Activated naive CD4-positive, alpha-beta T cell treated with anti-CD3 and anti-CD28 coated beads for 36 hours (primary cell): Measurements from ENCODE around the gene NDC1. TPM values are rescaled to one million over a fixed set of nuclear protein-coding genes. Genes with fewer than 3 reads are reported as not detected.
A peak's percentile ranks its signal among the peaks of the same experiment; 100 is the strongest.
"Not testable (repeated sequence)": the region's sequence is repeated elsewhere in the genome, so short reads cannot be mapped to it uniquely, and the experiment has no call there.

Experiments
- CTCF ChIA-PET: fragments of 350-600 bp; sonication (Branson Sonifier 250); formaldehyde crosslinking; loops from one replicate; lab custom pipeline; 2021; ENCODE audit warnings: antibody characterized with exemption; lab: Charles Lee
- DNase-seq: peaks from one replicate; pipeline ENCODE4 v3.0.0-alpha.2; 2020
- H3K27ac Mint-ChIP-seq: one replicate; pipeline ENCODE4 v1.8.0; 2021; ENCODE audit warnings: mild to moderate bottlenecking, mixed read lengths
- H3K27me3 Mint-ChIP-seq: one replicate; pipeline ENCODE4 v1.8.0; 2021; ENCODE audit warnings: low read depth, mixed read lengths
- H3K36me3 Mint-ChIP-seq: one replicate; pipeline ENCODE4 v1.8.0; 2021; ENCODE audit warnings: low read depth, mixed read lengths
- H3K4me1 Mint-ChIP-seq: one replicate; pipeline ENCODE4 v1.8.0; 2021; ENCODE audit warnings: low read depth, mixed read lengths
- H3K4me3 Mint-ChIP-seq: one replicate; pipeline ENCODE4 v1.8.0; 2021; ENCODE audit warnings: mild to moderate bottlenecking, moderate library complexity, mixed read lengths
- H3K9me3 Mint-ChIP-seq: one replicate; pipeline ENCODE4 v1.8.0; 2021; ENCODE audit warnings: mixed read lengths
- intact Hi-C: fragments of 100-400 bp; cut with micrococcal nuclease; formaldehyde crosslinking; loops from one replicate; pipeline ENCODE4 v1.15.1; 2023
- total RNA-seq, 2 experiments: library from RNA; stranded (reverse); gene quantifications; one replicate each; pipeline ENCODE4 v1.2.3, GENCODE V29; 2021

NDC1 gene
- total RNA-seq, result 10 to 100 TPM; 25.9 to 27.9 TPM

GRCh38 chr1:53837924-53838653 lies at the start of gene NDC1:
Gene NDC1, minus strand, starts transcription at chr1:53838296. Its CDS starts 35 bp downstream, at chr1:53838261.
- Mint-ChIP-seq H3K27ac (peak within 1 kb of the TSS; percentile 96), H3K9me3 (no peaks in the 10 kb centered on the region), H3K4me1 (peaks cover 27% of the 10 kb centered on the region), H3K36me3 (peaks cover 11% of the 10 kb centered on the region), H3K27me3 (no peaks in the 10 kb centered on the region), H3K4me3 (peak within 1 kb of the TSS; percentile 100)
- intact Hi-C loops, result loop anchor here (1.0 to 2.0 kb wide), 7 partner anchors 52 to 961 kb away; partner anchors contain the start of genes LRRC42, SSBP3, TCEANC2 and TMEM59
- DNase-seq, result peak; percentile 92
- CTCF ChIA-PET, result interaction anchor here (0.6 to 1.6 kb wide), 3 partner anchors 22 to 122 kb away, joined by 3 to 5 read pairs (median 4); no protein-coding TSS in a partner anchor

- peaks cover 30% of the 10 kb centered on the region for H3K36me3 Mint-ChIP-seq
- peaks cover 17% of the 10 kb centered on the region for H3K4me1 Mint-ChIP-seq
- H3K9me3 Mint-ChIP-seq, H3K27ac Mint-ChIP-seq, DNase-seq, H3K27me3 Mint-ChIP-seq, H3K4me3 Mint-ChIP-seq: not testable (repeated sequence)
- CTCF ChIA-PET, result interaction anchor here (0.9 to 2.4 kb wide), 2 partner anchors 64 to 76 kb away, joined by 6 to 7 read pairs; no protein-coding TSS in a partner anchor
- intact Hi-C loops, result loop anchor here (10.0 kb wide), 1 partner anchor 521 kb away; the partner anchor contains the start of gene SSBP3
Measured at GRCh38 chr1:53883600-53883999, 45.5 kb upstream of the NDC1 start.

- H3K4me3 Mint-ChIP-seq, H3K27ac Mint-ChIP-seq, H3K4me1 Mint-ChIP-seq, DNase-seq, H3K27me3 Mint-ChIP-seq, H3K9me3 Mint-ChIP-seq: not testable (repeated sequence)
- CTCF ChIA-PET, result interaction anchor here (2.4 to 4.6 kb wide), 2 partner anchors 66 to 77 kb away, joined by 7 to 27 read pairs; no protein-coding TSS in a partner anchor
- intact Hi-C loops, result loop anchor here (10.0 kb wide), 1 partner anchor 523 kb away; the partner anchor contains the start of gene SSBP3
- H3K36me3 Mint-ChIP-seq, result peaks cover 33% of the 10 kb centered on the region
Measured at GRCh38 chr1:53881853-53882252, 43.8 kb upstream of the NDC1 start.

GRCh38 chr1:53878492-53879105 lies 40.5 kb upstream of the NDC1 start:
- intact Hi-C loops, result loop anchor here (1.0 kb wide), 2 partner anchors 71 to 81 kb away; no protein-coding TSS in a partner anchor
- H3K4me1 Mint-ChIP-seq, result peaks cover 3% of the 10 kb centered on the region
- H3K4me3 Mint-ChIP-seq, result no peak overlapping the region
- no peaks in the 10 kb centered on the region for H3K9me3 Mint-ChIP-seq
- DNase-seq, result no peak
- peaks cover 37% of the 10 kb centered on the region for H3K36me3 Mint-ChIP-seq
- no peaks in the 10 kb centered on the region for H3K27me3 Mint-ChIP-seq
- CTCF ChIA-PET, result interaction anchor here (0.7 to 5.5 kb wide), 13 partner anchors 9 to 173 kb away, joined by 3 to 27 read pairs (median 6); partner anchors contain the start of genes IFT25 and LRRC42
- H3K27ac Mint-ChIP-seq, result no peak overlapping the region

GRCh38 chr1:53875150-53875549 lies 37.1 kb upstream of the NDC1 start:
- H3K4me3 Mint-ChIP-seq, H3K27ac Mint-ChIP-seq, intact Hi-C loops, H3K27me3 Mint-ChIP-seq, H3K9me3 Mint-ChIP-seq, H3K4me1 Mint-ChIP-seq, DNase-seq: not testable (repeated sequence)
- peaks cover 19% of the 10 kb centered on the region for H3K36me3 Mint-ChIP-seq
- CTCF ChIA-PET, result interaction anchor here (1.5 to 5.5 kb wide), 2 partner anchors 14 to 73 kb away, joined by 6 to 27 read pairs; no protein-coding TSS in a partner anchor

GRCh38 chr1:53871773-53872484 lies 33.8 kb upstream of the NDC1 start:
- Mint-ChIP-seq H3K27ac (no peak overlapping the region), H3K9me3 (no peaks in the 10 kb centered on the region), H3K36me3 (peaks cover 23% of the 10 kb centered on the region), H3K4me1 (peaks cover 4% of the 10 kb centered on the region), H3K27me3 (no peaks in the 10 kb centered on the region), H3K4me3 (no peak overlapping the region)
- intact Hi-C loops, result no loop called here
- DNase-seq, result no peak
- CTCF ChIA-PET, result interaction anchor here (1.6 to 3.1 kb wide), 3 partner anchors 11 to 87 kb away, joined by 4 to 22 read pairs (median 13); no protein-coding TSS in a partner anchor

GRCh38 chr1:53871221-53871620 lies 33.1 kb upstream of the NDC1 start:
- Mint-ChIP-seq H3K9me3 (no peaks in the 10 kb centered on the region), H3K4me1 (peaks cover 4% of the 10 kb centered on the region), H3K36me3 (peaks cover 21% of the 10 kb centered on the region), H3K27me3 (no peaks in the 10 kb centered on the region), H3K4me3 (no peak overlapping the region), H3K27ac (no peak overlapping the region)
- intact Hi-C loops, result no loop called here
- CTCF ChIA-PET, result interaction anchor here (1.6 to 3.8 kb wide), 4 partner anchors 8 to 88 kb away, joined by 4 to 22 read pairs (median 12); no protein-coding TSS in a partner anchor
- no peak for DNase-seq

- H3K36me3 Mint-ChIP-seq, result peaks cover 15% of the 10 kb centered on the region
- peaks cover 4% of the 10 kb centered on the region for H3K4me1 Mint-ChIP-seq
- intact Hi-C loops, result loop anchor here (10.0 kb wide), 1 partner anchor 615 kb away; no protein-coding TSS in a partner anchor
Measured at GRCh38 chr1:53869454-53870117, 31.5 kb upstream of the NDC1 start.

GRCh38 chr1:53868565-53868964 lies 30.5 kb upstream of the NDC1 start:
- Mint-ChIP-seq H3K4me1 (peaks cover 4% of the 10 kb centered on the region), H3K27ac (no peak overlapping the region), H3K36me3 (peaks cover 15% of the 10 kb centered on the region), H3K9me3 (no peaks in the 10 kb centered on the region), H3K27me3 (no peaks in the 10 kb centered on the region), H3K4me3 (no peak overlapping the region)
- CTCF ChIA-PET, result interaction anchor here (0.9 to 3.8 kb wide), 4 partner anchors 8 to 91 kb away, joined by 3 to 18 read pairs (median 10); no protein-coding TSS in a partner anchor
- intact Hi-C loops, result loop anchor here (10.0 kb wide), 1 partner anchor 616 kb away; no protein-coding TSS in a partner anchor
- DNase-seq, result no peak

More at GRCh38 chr1:53869454-53870117, 31.5 kb upstream of the NDC1 start:
- Mint-ChIP-seq H3K9me3 (no peaks in the 10 kb centered on the region), H3K4me3 (no peak overlapping the region), H3K27ac (no peak overlapping the region), H3K27me3 (no peaks in the 10 kb centered on the region)
- DNase-seq, result no peak
- CTCF ChIA-PET, result interaction anchor here (0.9 to 3.8 kb wide), 6 partner anchors 9 to 90 kb away, joined by 3 to 18 read pairs (median 6); no protein-coding TSS in a partner anchor

- DNase-seq, result no peak
- no peaks in the 10 kb centered on the region for H3K27me3 Mint-ChIP-seq
- H3K36me3 Mint-ChIP-seq, result peaks cover 1% of the 10 kb centered on the region
- H3K4me3 Mint-ChIP-seq, result no peak overlapping the region
- no peak overlapping the region for H3K27ac Mint-ChIP-seq
- intact Hi-C loops, result loop anchor here (5.0 to 10.0 kb wide), 2 partner anchors 220 to 622 kb away; no protein-coding TSS in a partner anchor
- no peaks in the 10 kb centered on the region for H3K9me3 Mint-ChIP-seq
- peaks cover 18% of the 10 kb centered on the region for H3K4me1 Mint-ChIP-seq
- CTCF ChIA-PET, result interaction anchor here (0.6 to 7.9 kb wide), 7 partner anchors 10 to 165 kb away, joined by 3 to 112 read pairs (median 22); partner anchors contain the start of genes IFT25, LRRC42 and YIPF1
Measured at GRCh38 chr1:53862507-53862906, 24.4 kb upstream of the NDC1 start.

GRCh38 chr1:53860967-53861411 lies 22.9 kb upstream of the NDC1 start:
- Mint-ChIP-seq H3K27me3 (no peaks in the 10 kb centered on the region), H3K4me1 (peaks cover 18% of the 10 kb centered on the region), H3K36me3 (no peaks in the 10 kb centered on the region), H3K4me3 (no peak overlapping the region), H3K9me3 (no peaks in the 10 kb centered on the region), H3K27ac (no peak overlapping the region)
- intact Hi-C loops, result loop anchor here (1.0 to 10.0 kb wide), 5 partner anchors 58 to 624 kb away; no protein-coding TSS in a partner anchor
- peak; percentile 67 for DNase-seq
- CTCF ChIA-PET, result interaction anchor here (0.7 to 7.9 kb wide), 44 partner anchors 8 to 950 kb away, joined by 3 to 112 read pairs (median 4); partner anchors contain the start of genes IFT25, LRRC42, NDC1 and TMEM59
